Caco-2 (cell line): ENCODE measurements around the gene ATP8A2. TPM values are rescaled to one million over a fixed set of nuclear protein-coding genes. Genes with fewer than 3 reads are reported as not detected.

Experiments used
- BruUV-seq: library from RNA; stranded (reverse); fragments of 400-500 nt; replicated peaks from 2 replicates; lab custom pipeline; 2021; lab: Mats Ljungman, UMichigan
- CTCF ChIA-PET: fragments of 300-600 bp; sonication (Branson Sonifier 250); formaldehyde crosslinking; loops from one replicate; lab custom pipeline; 2022; ENCODE audit warnings: antibody characterized with exemption; lab: Charles Lee
- POLR2A ChIA-PET: fragments of 300-600 bp; sonication (Branson Sonifier 250); formaldehyde crosslinking; loops from one replicate; lab custom pipeline; 2022; ENCODE audit warnings: antibody characterized with exemption; lab: Charles Lee
- DNase-seq, 2 experiments: peaks; one replicate each; pipeline versions ENCODE4 v3.0.0 to v3.0.0-alpha.2; 2020 to 2022
- H3K27me3 ChIP-seq: replicated peaks from 2 replicates; pipeline ENCODE4 v1.6.0; 2011; ENCODE audit warnings: low read length; ENCODE audit not compliant: control insufficient read depth, insufficient read depth
- H3K36me3 ChIP-seq: 2 replicates; pipeline ENCODE4 v1.5.1; 2011; ENCODE audit warnings: low read length; ENCODE audit not compliant: control insufficient read depth, insufficient read depth
- H3K4me1 ChIP-seq: fragments of 250-450 bp; sonication (Bioruptor Pico); 2 replicates; pipeline ENCODE4 v1.5.1; 2020; ENCODE audit warnings: mild to moderate bottlenecking
- H3K4me3 ChIP-seq: 2 replicates; pipeline ENCODE4 v1.5.1; 2011; ENCODE audit warnings: low read depth, mild to moderate bottlenecking, control low read depth, low read length
- H3K9me3 ChIP-seq: fragments of 250-450 bp; sonication (Bioruptor Pico); 2 replicates; pipeline ENCODE4 v1.5.1; 2020; ENCODE audit warnings: mild to moderate bottlenecking, moderate library complexity
- H3K27ac Mint-ChIP-seq: one replicate; pipeline ENCODE4 v1.8.0; 2022; ENCODE audit warnings: mixed read lengths; ENCODE audit not compliant: unreplicated experiment
- H3K27me3 Mint-ChIP-seq: one replicate; pipeline ENCODE4 v1.8.0; 2022; ENCODE audit warnings: mixed read lengths; ENCODE audit not compliant: insufficient read depth, unreplicated experiment
- H3K36me3 Mint-ChIP-seq: one replicate; pipeline ENCODE4 v1.8.0; 2022; ENCODE audit warnings: mild to moderate bottlenecking, mixed read lengths; ENCODE audit not compliant: insufficient read depth, unreplicated experiment
- H3K4me1 Mint-ChIP-seq: one replicate; pipeline ENCODE4 v1.8.0; 2022; ENCODE audit warnings: low read depth, mixed read lengths; ENCODE audit not compliant: unreplicated experiment
- H3K4me3 Mint-ChIP-seq: one replicate; pipeline ENCODE4 v1.8.0; 2022; ENCODE audit warnings: mild to moderate bottlenecking, moderate library complexity, mixed read lengths; ENCODE audit not compliant: unreplicated experiment
- H3K9me3 Mint-ChIP-seq: one replicate; pipeline ENCODE4 v1.8.0; 2022; ENCODE audit warnings: mixed read lengths; ENCODE audit not compliant: unreplicated experiment
- CTCF ChIP-seq, 2 experiments: fragments of 200-600 bp in 1 of 2; IDR thresholded peaks; 1 replicate in 1 of 2; 2 replicates in 1 of 2; pipeline versions ENCODE4 v1.5.1 to v1.8.0; 2011 to 2022; ENCODE audit warnings: antibody characterized with exemption in 1 of 2, control low read depth in 1 of 2, inconsistent platforms in 1 of 2, low read depth in 1 of 2, low read length in 1 of 2, mild to moderate bottlenecking in 1 of 2, moderate library complexity in 1 of 2; ENCODE audit not compliant: insufficient read depth in 1 of 2, severe bottlenecking in 1 of 2, unreplicated experiment in 1 of 2
- intact Hi-C: fragments of 100-400 bp; cut with micrococcal nuclease; formaldehyde crosslinking; loops from one replicate; pipeline ENCODE4 v1.10.0; 2022; ENCODE audit not compliant: unreplicated experiment
- total RNA-seq: library from RNA; stranded (reverse); gene quantifications from 2 replicates; pipeline ENCODE4 v1.2.3, GENCODE V29; 2022

Gene ATP8A2
- total RNA-seq, 1 experiment from 2014 or later, result 0.05 TPM

GRCh38 chr13:25688536-25688935 lies 316.8 kb downstream of the ATP8A2 start:
- no peaks in the 10 kb centered on the region for H3K9me3 Mint-ChIP-seq
- H3K4me3 Mint-ChIP-seq, result no peak overlapping the region
- no peaks in the 10 kb centered on the region for H3K36me3 Mint-ChIP-seq
- intact Hi-C loops, result no loop called here
- Histone ChIP-seq H3K36me3 (no peaks in the 10 kb centered on the region), H3K27me3 (no peaks in the 10 kb centered on the region; the same call in 1 of the 2 replicates), H3K4me1 (no peaks in the 10 kb centered on the region), H3K4me3 (no peak overlapping the region), H3K9me3 (no peaks in the 10 kb centered on the region)
- CTCF ChIA-PET, result no interaction called here
- H3K27me3 Mint-ChIP-seq, result peaks cover 16% of the 10 kb centered on the region
- no peak for DNase-seq
- BruUV-seq, result no TSS peak
- H3K4me1 Mint-ChIP-seq, result no peaks in the 10 kb centered on the region
- POLR2A ChIA-PET, result no interaction called here
- H3K27ac Mint-ChIP-seq, result no peak overlapping the region
- no peak for TF ChIP-seq CTCF (IDR thresholded peaks at IDR 0.05; ENCODE audit: insufficient read depth in 1 of 2, low read depth in 1 of 2, low read length in 1 of 2, severe bottlenecking in 1 of 2, unreplicated experiment in 1 of 2)

GRCh38 chr13:25689539-25689938 lies 317.8 kb downstream of the ATP8A2 start:
- BruUV-seq, result no TSS peak
- no peak overlapping the region for H3K27ac Mint-ChIP-seq
- H3K9me3 Mint-ChIP-seq, result no peaks in the 10 kb centered on the region
- Histone ChIP-seq H3K36me3 (no peaks in the 10 kb centered on the region), H3K27me3 (no peaks in the 10 kb centered on the region; the same call in 1 of the 2 replicates), H3K4me3 (no peak overlapping the region), H3K9me3 (no peaks in the 10 kb centered on the region), H3K4me1 (no peaks in the 10 kb centered on the region)
- no peak for DNase-seq
- peaks cover 20% of the 10 kb centered on the region for H3K27me3 Mint-ChIP-seq
- H3K4me3 Mint-ChIP-seq, result no peak overlapping the region
- H3K4me1 Mint-ChIP-seq, result no peaks in the 10 kb centered on the region
- no peaks in the 10 kb centered on the region for H3K36me3 Mint-ChIP-seq
- POLR2A ChIA-PET, result no interaction called here
- no peak for TF ChIP-seq CTCF (IDR thresholded peaks at IDR 0.05; ENCODE audit: insufficient read depth in 1 of 2, low read depth in 1 of 2, low read length in 1 of 2, severe bottlenecking in 1 of 2, unreplicated experiment in 1 of 2)
- CTCF ChIA-PET, result no interaction called here
- intact Hi-C loops, result no loop called here

GRCh38 chr13:25690582-25690981 lies 318.8 kb downstream of the ATP8A2 start:
- BruUV-seq, result no TSS peak
- H3K27ac Mint-ChIP-seq, result no peak overlapping the region
- no peaks in the 10 kb centered on the region for H3K4me1 Mint-ChIP-seq
- Histone ChIP-seq H3K4me3 (no peak overlapping the region), H3K4me1 (no peaks in the 10 kb centered on the region), H3K36me3 (no peaks in the 10 kb centered on the region), H3K9me3 (no peaks in the 10 kb centered on the region), H3K27me3 (no peaks in the 10 kb centered on the region; the same call in 1 of the 2 replicates)
- intact Hi-C loops, result no loop called here
- DNase-seq, result no peak
- H3K36me3 Mint-ChIP-seq, result no peaks in the 10 kb centered on the region
- CTCF ChIA-PET, result no interaction called here
- H3K4me3 Mint-ChIP-seq, result no peak overlapping the region
- H3K9me3 Mint-ChIP-seq, result no peaks in the 10 kb centered on the region
- peaks cover 21% of the 10 kb centered on the region for H3K27me3 Mint-ChIP-seq
- POLR2A ChIA-PET, result no interaction called here
- TF ChIP-seq CTCF (IDR thresholded peaks at IDR 0.05; ENCODE audit: insufficient read depth in 1 of 2, low read depth in 1 of 2, low read length in 1 of 2, severe bottlenecking in 1 of 2, unreplicated experiment in 1 of 2), result no peak
